ENCODE measurements around the gene C1QTNF9B.

GRCh38 chr13:23918208-23918607 lies 20.9 kb upstream of the C1QTNF9B start:
- no peak for TF ChIP-seq JUND (CRISPR knock-in tag; IDR thresholded peaks at IDR 0.05)
- TF ChIP-seq, protein P1, sequence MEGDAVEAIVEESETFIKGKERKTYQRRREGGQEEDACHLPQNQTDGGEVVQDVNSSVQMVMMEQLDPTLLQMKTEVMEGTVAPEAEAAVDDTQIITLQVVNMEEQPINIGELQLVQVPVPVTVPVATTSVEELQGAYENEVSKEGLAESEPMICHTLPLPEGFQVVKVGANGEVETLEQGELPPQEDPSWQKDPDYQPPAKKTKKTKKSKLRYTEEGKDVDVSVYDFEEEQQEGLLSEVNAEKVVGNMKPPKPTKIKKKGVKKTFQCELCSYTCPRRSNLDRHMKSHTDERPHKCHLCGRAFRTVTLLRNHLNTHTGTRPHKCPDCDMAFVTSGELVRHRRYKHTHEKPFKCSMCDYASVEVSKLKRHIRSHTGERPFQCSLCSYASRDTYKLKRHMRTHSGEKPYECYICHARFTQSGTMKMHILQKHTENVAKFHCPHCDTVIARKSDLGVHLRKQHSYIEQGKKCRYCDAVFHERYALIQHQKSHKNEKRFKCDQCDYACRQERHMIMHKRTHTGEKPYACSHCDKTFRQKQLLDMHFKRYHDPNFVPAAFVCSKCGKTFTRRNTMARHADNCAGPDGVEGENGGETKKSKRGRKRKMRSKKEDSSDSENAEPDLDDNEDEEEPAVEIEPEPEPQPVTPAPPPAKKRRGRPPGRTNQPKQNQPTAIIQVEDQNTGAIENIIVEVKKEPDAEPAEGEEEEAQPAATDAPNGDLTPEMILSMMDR (CRISPR knock-in tag; IDR thresholded peaks at IDR 0.05): no peak
- TF ChIP-seq, protein P2, sequence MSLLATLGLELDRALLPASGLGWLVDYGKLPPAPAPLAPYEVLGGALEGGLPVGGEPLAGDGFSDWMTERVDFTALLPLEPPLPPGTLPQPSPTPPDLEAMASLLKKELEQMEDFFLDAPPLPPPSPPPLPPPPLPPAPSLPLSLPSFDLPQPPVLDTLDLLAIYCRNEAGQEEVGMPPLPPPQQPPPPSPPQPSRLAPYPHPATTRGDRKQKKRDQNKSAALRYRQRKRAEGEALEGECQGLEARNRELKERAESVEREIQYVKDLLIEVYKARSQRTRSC (CRISPR knock-in tag; IDR thresholded peaks at IDR 0.05; ENCODE audit: low read depth): no peak
- no peak for TF ChIP-seq EP300 (IDR thresholded peaks at IDR 0.05; ENCODE audit: low read depth in 2 of 2, low read length in 2 of 2)
- no peak for TF ChIP-seq EP300 (CRISPR knock-in tag; IDR thresholded peaks at IDR 0.05; ENCODE audit: borderline replicate concordance)
- TF ChIP-seq ZNF510 (CRISPR knock-in tag; IDR thresholded peaks at IDR 0.05; ENCODE audit: low read depth): no peak
- no peak for TF ChIP-seq ZFP36 (IDR thresholded peaks at IDR 0.05; ENCODE audit: borderline replicate concordance, low read depth, low read length, partially characterized antibody)
- TF ChIP-seq EZH2 (conservative IDR thresholded peaks at IDR 0.05; ENCODE audit: low read depth, low read length): no peak
- no peak for TF ChIP-seq ZNF180 (CRISPR knock-in tag; IDR thresholded peaks at IDR 0.05; ENCODE audit: borderline replicate concordance, low read depth)
- TF ChIP-seq, protein P3, sequence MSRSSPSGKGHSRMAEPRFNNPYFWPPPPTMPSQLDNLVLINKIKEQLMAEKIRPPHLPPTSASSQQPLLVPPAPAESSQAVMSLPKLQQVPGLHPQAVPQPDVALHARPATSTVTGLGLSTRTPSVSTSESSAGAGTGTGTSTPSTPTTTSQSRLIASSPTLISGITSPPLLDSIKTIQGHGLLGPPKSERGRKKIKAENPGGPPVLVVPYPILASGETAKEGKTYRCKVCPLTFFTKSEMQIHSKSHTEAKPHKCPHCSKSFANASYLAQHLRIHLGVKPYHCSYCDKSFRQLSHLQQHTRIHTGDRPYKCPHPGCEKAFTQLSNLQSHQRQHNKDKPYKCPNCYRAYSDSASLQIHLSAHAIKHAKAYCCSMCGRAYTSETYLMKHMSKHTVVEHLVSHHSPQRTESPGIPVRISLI (CRISPR knock-in tag; IDR thresholded peaks at IDR 0.05; ENCODE audit: borderline replicate concordance): no peak
- no peak for TF ChIP-seq ZEB1 (IDR thresholded peaks at IDR 0.05; ENCODE audit: insufficient replicate concordance, low read depth)
- no peak for TF ChIP-seq NPAS2 (CRISPR knock-in tag; IDR thresholded peaks at IDR 0.05; ENCODE audit: borderline replicate concordance)
- TF ChIP-seq, protein P4, sequence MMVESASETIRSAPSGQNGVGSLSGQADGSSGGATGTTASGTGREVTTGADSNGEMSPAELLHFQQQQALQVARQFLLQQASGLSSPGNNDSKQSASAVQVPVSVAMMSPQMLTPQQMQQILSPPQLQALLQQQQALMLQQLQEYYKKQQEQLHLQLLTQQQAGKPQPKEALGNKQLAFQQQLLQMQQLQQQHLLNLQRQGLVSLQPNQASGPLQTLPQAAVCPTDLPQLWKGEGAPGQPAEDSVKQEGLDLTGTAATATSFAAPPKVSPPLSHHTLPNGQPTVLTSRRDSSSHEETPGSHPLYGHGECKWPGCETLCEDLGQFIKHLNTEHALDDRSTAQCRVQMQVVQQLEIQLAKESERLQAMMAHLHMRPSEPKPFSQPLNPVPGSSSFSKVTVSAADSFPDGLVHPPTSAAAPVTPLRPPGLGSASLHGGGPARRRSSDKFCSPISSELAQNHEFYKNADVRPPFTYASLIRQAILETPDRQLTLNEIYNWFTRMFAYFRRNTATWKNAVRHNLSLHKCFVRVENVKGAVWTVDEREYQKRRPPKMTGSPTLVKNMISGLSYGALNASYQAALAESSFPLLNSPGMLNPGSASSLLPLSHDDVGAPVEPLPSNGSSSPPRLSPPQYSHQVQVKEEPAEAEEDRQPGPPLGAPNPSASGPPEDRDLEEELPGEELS (CRISPR knock-in tag; IDR thresholded peaks at IDR 0.05): no peak
- TF ChIP-seq MYC (CRISPR knock-in tag; IDR thresholded peaks at IDR 0.05; ENCODE audit: borderline replicate concordance): no peak

All from HepG2 (cell line).